SK-N-SH (cell line): Measurements from ENCODE around the gene IKZF4. TPM values are rescaled to one million over a fixed set of nuclear protein-coding genes. Genes with fewer than 3 reads are reported as not detected.
A peak's percentile ranks its signal among the peaks of the same experiment; 100 is the strongest.

ENCODE experiments used
- CTCF ChIA-PET: fragments of 300-600, 350-600 bp; formaldehyde crosslinking; extraction: SDS; loops from one replicate; lab custom pipeline; 2021; lab: Yijun Ruan, JAX
- POLR2A ChIA-PET: fragments of 350-600 bp; sonication (Branson Sonifier 250); formaldehyde crosslinking; extraction: SDS; loops from one replicate; lab custom pipeline; 2020; ENCODE audit warnings: antibody characterized with exemption, inconsistent platforms; lab: Yijun Ruan, JAX
- DNase-seq: peaks from one replicate; pipeline ENCODE4 v3.0.0; 2012
- H2AFZ ChIP-seq: fragments of 200-600 bp; sonication (generic); 2 replicates; pipeline ENCODE4 v1.8.1; 2016; ENCODE audit warnings: antibody characterized with exemption, mild to moderate bottlenecking, low read depth
- H3F3A ChIP-seq: fragments of 200-600 bp; sonication (generic); replicated peaks from 2 replicates; pipeline ENCODE3; 2016; ENCODE audit warnings: antibody characterized with exemption, mild to moderate bottlenecking; ENCODE audit not compliant: insufficient read depth
- H3K27ac ChIP-seq, 2 experiments: fragments of 200-500 bp in 1 of 2; fragments of 200-600 bp in 1 of 2; sonication (Bioruptor generic) in 1 of 2; sonication (generic), shearing (Covaris generic) in 1 of 2; 2 replicates each; pipeline versions ENCODE4 v1.5.1 to v1.6.1; 2014 to 2016; ENCODE audit warnings: low read depth in 2 of 2, inconsistent platforms in 1 of 2, low read length in 1 of 2, mild to moderate bottlenecking in 1 of 2, mixed read lengths in 1 of 2
- H3K27me3 ChIP-seq: fragments of 200-600 bp; sonication (generic), shearing (Covaris generic); 2 replicates; pipeline ENCODE4 v1.6.1; 2016; ENCODE audit warnings: mixed run types; ENCODE audit not compliant: insufficient read depth
- H3K36me3 ChIP-seq, 2 experiments: fragments of 200-500 bp in 1 of 2; fragments of 200-600 bp in 1 of 2; sonication (Bioruptor generic) in 1 of 2; sonication (generic) in 1 of 2; replicated peaks in 1 of 2; 2 replicates each; pipeline versions ENCODE3 to v1.5.1; 2014 to 2016; ENCODE audit warnings: low read length in 1 of 2, mild to moderate bottlenecking in 1 of 2; ENCODE audit not compliant: insufficient read depth in 2 of 2, control insufficient read depth in 1 of 2
- H3K4me1 ChIP-seq, 2 experiments: fragments of 200-500 bp in 1 of 2; fragments of 200-600 bp in 1 of 2; sonication (Bioruptor generic) in 1 of 2; sonication (generic), shearing (Covaris generic) in 1 of 2; 2 replicates each; pipeline versions ENCODE4 v1.5.1 to v1.6.1; 2014 to 2016; ENCODE audit warnings: low read depth in 1 of 2, low read length in 1 of 2, mixed run types in 1 of 2; ENCODE audit not compliant: insufficient read depth in 2 of 2, control insufficient read depth in 1 of 2
- H3K4me2 ChIP-seq: fragments of 200-600 bp; sonication (generic), shearing (Covaris generic); 2 replicates; pipeline ENCODE4 v1.6.1; 2017; ENCODE audit warnings: mixed run types
- H3K4me3 ChIP-seq, 2 experiments: fragments of 200-500 bp in 1 of 2; fragments of 200-600 bp in 1 of 2; sonication (Bioruptor generic) in 1 of 2; sonication (generic), shearing (Covaris generic) in 1 of 2; 2 replicates each; pipeline versions ENCODE4 v1.5.1 to v1.8.1; 2014 to 2016; ENCODE audit warnings: low read depth in 2 of 2, inconsistent platforms in 1 of 2, low read length in 1 of 2, mild to moderate bottlenecking in 1 of 2, mixed read lengths in 1 of 2, moderate library complexity in 1 of 2
- H3K79me2 ChIP-seq: fragments of 200-600 bp; sonication (generic); 2 replicates; pipeline ENCODE4 v1.8.1; 2017; ENCODE audit warnings: mild to moderate bottlenecking; ENCODE audit not compliant: insufficient read depth
- H3K9ac ChIP-seq: fragments of 200-600 bp; sonication (generic); 2 replicates; pipeline ENCODE4 v1.6.1; 2017; ENCODE audit warnings: mixed run types
- H3K9me2 ChIP-seq: fragments of 200-600 bp; sonication (generic); 2 replicates; pipeline ENCODE4 v1.6.1; 2017; ENCODE audit warnings: mixed run types
- H3K9me3 ChIP-seq: fragments of 200-600 bp; sonication (generic); 2 replicates; pipeline ENCODE4 v1.6.1; 2017; ENCODE audit warnings: mixed run types, mild to moderate bottlenecking, moderate library complexity
- H4K20me1 ChIP-seq: fragments of 200-600 bp; sonication (generic); 2 replicates; pipeline ENCODE4 v1.6.1; 2017; ENCODE audit warnings: mild to moderate bottlenecking, mixed run types; ENCODE audit not compliant: insufficient read depth
- CHD2 ChIP-seq: fragments of 150-350 bp; IDR thresholded peaks from 2 replicates; pipeline ENCODE4 v1.6.1; 2018; ENCODE audit warnings: low read length; ENCODE audit not compliant: partially characterized antibody
- ELF1 ChIP-seq: IDR thresholded peaks from 2 replicates; pipeline ENCODE4 v1.4.0; 2012
- EP300 ChIP-seq, 2 experiments: IDR thresholded peaks; 2 replicates each; pipeline versions ENCODE4 v1.4.0 to v1.6.1; 2012; ENCODE audit warnings: borderline replicate concordance in 1 of 2, low read depth in 1 of 2, low read length in 1 of 2
- FOSL2 ChIP-seq: IDR thresholded peaks from 2 replicates; pipeline ENCODE4 v1.4.0; 2012; ENCODE audit warnings: low read depth, mild to moderate bottlenecking, moderate library complexity, borderline replicate concordance
- FOXJ3 ChIP-seq: sonication (generic); formaldehyde crosslinking; IDR thresholded peaks from 2 replicates; pipeline ENCODE4 v1.5.1; 2020; ENCODE audit warnings: mild to moderate bottlenecking, missing genetic modification reagents
- GABPA ChIP-seq: IDR thresholded peaks from 2 replicates; pipeline ENCODE4 v1.4.0; 2012; ENCODE audit warnings: low read depth, mild to moderate bottlenecking
- GATA2 ChIP-seq: sonication (generic); formaldehyde crosslinking; IDR thresholded peaks from 2 replicates; pipeline ENCODE4 v1.5.0; 2020; ENCODE audit warnings: mild to moderate bottlenecking, missing genetic modification reagents
- JUND ChIP-seq: IDR thresholded peaks from 2 replicates; pipeline ENCODE4 v1.4.0; 2012
- MEF2A ChIP-seq: IDR thresholded peaks from 2 replicates; pipeline ENCODE4 v1.4.0; 2012; ENCODE audit warnings: low read depth, borderline replicate concordance
- MXI1 ChIP-seq: IDR thresholded peaks from 2 replicates; pipeline ENCODE4 v1.6.1; 2012; ENCODE audit warnings: mild to moderate bottlenecking, low read depth, low read length, improper control_type of control experiment
- NFIC ChIP-seq: IDR thresholded peaks from 2 replicates; pipeline ENCODE4 v1.4.0; 2012; ENCODE audit warnings: borderline replicate concordance
- NRF1 ChIP-seq: IDR thresholded peaks from 2 replicates; pipeline ENCODE4 v1.6.1; 2012; ENCODE audit warnings: low read depth, mild to moderate bottlenecking, low read length
- POLR2AphosphoS5 ChIP-seq: IDR thresholded peaks from 2 replicates; pipeline ENCODE4 v1.6.1; 2012; ENCODE audit warnings: low read depth, low read length
- RAD21 ChIP-seq: IDR thresholded peaks from 2 replicates; pipeline ENCODE4 v1.6.1; 2012; ENCODE audit warnings: mild to moderate bottlenecking, low read length
- RCOR1 ChIP-seq: fragments of 150-350 bp; IDR thresholded peaks from 2 replicates; pipeline ENCODE4 v1.6.1; 2017; ENCODE audit warnings: antibody characterized with exemption, low read length
- RFX5 ChIP-seq: IDR thresholded peaks from 2 replicates; pipeline ENCODE4 v1.6.1; 2012; ENCODE audit warnings: mild to moderate bottlenecking, improper control_type of control experiment, low read length
- RXRA ChIP-seq: IDR thresholded peaks from 2 replicates; pipeline ENCODE4 v1.4.0; 2012; ENCODE audit warnings: low read depth, mild to moderate bottlenecking, borderline replicate concordance
- SIN3A ChIP-seq: IDR thresholded peaks from 2 replicates; pipeline ENCODE4 v1.6.1; 2012; ENCODE audit warnings: low read depth, mild to moderate bottlenecking, low read length, moderate library complexity, borderline replicate concordance
- SMC3 ChIP-seq: IDR thresholded peaks from 2 replicates; pipeline ENCODE4 v1.6.1; 2012; ENCODE audit warnings: low read depth, low read length, improper control_type of control experiment
- TAF1 ChIP-seq: IDR thresholded peaks from 2 replicates; pipeline ENCODE4 v1.6.1; 2012; ENCODE audit warnings: low read depth, mild to moderate bottlenecking, low read length, moderate library complexity, borderline replicate concordance
- TCF12 ChIP-seq: IDR thresholded peaks from 2 replicates; pipeline ENCODE4 v1.4.0; 2012
- TEAD4 ChIP-seq: IDR thresholded peaks from 2 replicates; pipeline ENCODE4 v1.4.0; 2012; ENCODE audit warnings: mild to moderate bottlenecking, borderline replicate concordance; ENCODE audit not compliant: insufficient read depth
- YY1 ChIP-seq: IDR thresholded peaks from 2 replicates; pipeline ENCODE4 v1.4.0; 2012; ENCODE audit warnings: low read depth, mild to moderate bottlenecking
- WGBS: methylation state at CpG from one replicate; pipeline ENCODE4 v1.1.6; 2017; ENCODE audit warnings: low lambda C conversion rate; 5-methylcytosine and 5-hydroxymethylcytosine counted together
- polyA plus RNA-seq, 3 experiments: library from polyadenylated mRNA; depleted of rRNA; stranded (reverse); fragments of >200 nt; gene quantifications; 2 replicates each; pipeline ENCODE4 v1.2.3, GENCODE V29; 2012
- TF ChIP-seq, protein P1 (sequence below): IDR thresholded peaks from 2 replicates; pipeline ENCODE4 v1.6.1; 2012; ENCODE audit warnings: mild to moderate bottlenecking, low read depth, low read length, moderate library complexity
- TF ChIP-seq, protein P2 (sequence below): IDR thresholded peaks from 2 replicates; pipeline ENCODE4 v1.4.0; 2012; ENCODE audit warnings: low read depth
- TF ChIP-seq, protein P3 (sequence below): fragments of 150-350 bp; IDR thresholded peaks from 2 replicates; pipeline ENCODE4 v1.6.1; 2016; ENCODE audit warnings: mild to moderate bottlenecking, low read depth, low read length
- TF ChIP-seq, protein P4 (sequence below): fragments of 200-600 bp; sonication (generic); IDR thresholded peaks from 2 replicates; pipeline ENCODE4 v1.6.1; 2017; ENCODE audit warnings: antibody characterized with exemption, mild to moderate bottlenecking, moderate library complexity

IKZF4 gene
- polyA plus RNA-seq, 1 of the 3 experiments (the other 2 are of a cell fraction), result 3.9 TPM

DNA sequence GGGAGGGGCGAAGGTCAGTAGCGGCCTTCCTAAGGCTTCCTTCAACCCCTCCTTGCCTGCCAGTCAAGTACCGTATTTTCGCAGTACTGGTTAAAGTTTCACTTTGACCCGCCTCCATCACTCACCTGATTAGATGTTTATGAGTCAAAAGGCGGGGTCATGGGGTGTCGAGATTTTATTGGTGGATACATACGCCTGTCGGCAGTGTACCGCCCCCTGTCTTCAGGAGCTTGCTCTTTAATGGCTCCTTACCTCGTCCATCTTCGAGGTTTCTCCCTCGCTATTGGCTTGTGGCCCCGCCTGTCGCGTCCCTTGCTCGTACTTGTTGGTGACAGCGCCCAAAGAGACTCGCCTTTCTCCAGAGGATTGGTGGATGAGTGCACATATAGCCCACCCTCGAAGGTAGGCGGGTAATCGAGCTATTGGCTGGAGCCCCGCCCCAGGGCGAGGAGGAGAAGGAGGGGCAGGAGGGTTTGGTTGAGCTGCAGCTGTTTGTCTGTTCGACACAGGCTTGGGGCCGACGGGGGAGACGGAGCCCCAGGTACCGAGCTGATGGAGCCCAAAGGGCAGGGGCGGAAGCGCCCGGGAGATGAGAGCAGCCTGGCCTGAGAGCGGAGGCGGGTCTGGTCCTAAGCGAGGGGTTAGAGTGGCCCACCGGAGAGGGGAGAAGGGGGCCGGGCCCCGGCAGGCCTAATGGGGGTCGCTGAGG lies 47.1 kb upstream of the IKZF4 start, which contains the start of gene RAB5B:
Gene RAB5B, plus strand, starts transcription at position 480 of the 709 bp plus-strand sequence. CDS start 12,883 bp downstream, outside the sequence.
- peaks cover 55% of the 10 kb centered on the region for H3K79me2 ChIP-seq
- peaks cover 7% of the 10 kb centered on the region in 2 experiments; a peak in 3 of 4 replicates for H3K4me1 ChIP-seq
- ChIA-PET CTCF (interaction anchor here (0.6 to 2.8 kb wide), 11 partner anchors 11 to 294 kb away, joined by 3 to 28 read pairs (median 4); partner anchors contain the start of gene SUOX), POLR2A (interaction anchor here (0.6 to 2.1 kb wide), 15 partner anchors 9 to 327 kb away, joined by 3 to 15 read pairs (median 4); partner anchors contain the start of genes CS, DNAJC14, IKZF4 and ORMDL2)
- H3K36me3 ChIP-seq, result peaks cover 10 to 20% of the 10 kb centered on the region in 2 experiments
- peak; percentile 94 for DNase-seq
- no peaks in the 10 kb centered on the region for H3K9me3 ChIP-seq
- H3K9me2 ChIP-seq, result no peaks in the 10 kb centered on the region
- no peaks in the 10 kb centered on the region for H4K20me1 ChIP-seq
- peaks cover 18% of the 10 kb centered on the region for H3F3A ChIP-seq
- under 1% methylated on average over 34 of the region's 39 CpGs for WGBS
- H3K9ac ChIP-seq, result peak within 1 kb of the TSS; percentile 91
- H3K27me3 ChIP-seq, result no peaks in the 10 kb centered on the region
- H3K4me2 ChIP-seq, result peak within 1 kb of the TSS; percentile 85
- peak within 1 kb of the TSS; percentile 69 to 94 for H3K4me3 ChIP-seq
- H2AFZ ChIP-seq, result peak within 1 kb of the TSS; percentile 63
- H3K27ac ChIP-seq, result peak within 1 kb of the TSS; percentile 83 to 94
- TF ChIP-seq RAD21 (no peak), SMC3 (no peak), TCF12 (peak; percentile 38; the same call in 1 of the 2 replicates), EP300 (IDR thresholded peaks at IDR 0.05; ENCODE audit: borderline replicate concordance in 1 of 2, low read depth in 1 of 2, low read length in 1 of 2) (no peak), CHD2 (peak; percentile 98), SIN3A (peak; percentile 57; the same call in 1 of the 2 replicates), RXRA (no peak), POLR2AphosphoS5 (peak; percentile 77), FOSL2 (no peak), MEF2A (no peak), FOXJ3 (CRISPR knock-in tag) (no peak; the same call in 1 of the 2 replicates), NRF1 (no peak), YY1 (peak; percentile 44; the same call in 1 of the 2 replicates), ELF1 (no peak; the same call in none of the 2 replicates), RFX5 (peak; percentile 55; the same call in 1 of the 2 replicates), GABPA (peak; percentile 55), JUND (no peak; the same call in 1 of the 2 replicates), GATA2 (no peak), RCOR1 (no peak), TEAD4 (no peak), TAF1 (peak; percentile 78), MXI1 (peak; percentile 78), NFIC (no peak)
- TF ChIP-seq, protein P1, sequence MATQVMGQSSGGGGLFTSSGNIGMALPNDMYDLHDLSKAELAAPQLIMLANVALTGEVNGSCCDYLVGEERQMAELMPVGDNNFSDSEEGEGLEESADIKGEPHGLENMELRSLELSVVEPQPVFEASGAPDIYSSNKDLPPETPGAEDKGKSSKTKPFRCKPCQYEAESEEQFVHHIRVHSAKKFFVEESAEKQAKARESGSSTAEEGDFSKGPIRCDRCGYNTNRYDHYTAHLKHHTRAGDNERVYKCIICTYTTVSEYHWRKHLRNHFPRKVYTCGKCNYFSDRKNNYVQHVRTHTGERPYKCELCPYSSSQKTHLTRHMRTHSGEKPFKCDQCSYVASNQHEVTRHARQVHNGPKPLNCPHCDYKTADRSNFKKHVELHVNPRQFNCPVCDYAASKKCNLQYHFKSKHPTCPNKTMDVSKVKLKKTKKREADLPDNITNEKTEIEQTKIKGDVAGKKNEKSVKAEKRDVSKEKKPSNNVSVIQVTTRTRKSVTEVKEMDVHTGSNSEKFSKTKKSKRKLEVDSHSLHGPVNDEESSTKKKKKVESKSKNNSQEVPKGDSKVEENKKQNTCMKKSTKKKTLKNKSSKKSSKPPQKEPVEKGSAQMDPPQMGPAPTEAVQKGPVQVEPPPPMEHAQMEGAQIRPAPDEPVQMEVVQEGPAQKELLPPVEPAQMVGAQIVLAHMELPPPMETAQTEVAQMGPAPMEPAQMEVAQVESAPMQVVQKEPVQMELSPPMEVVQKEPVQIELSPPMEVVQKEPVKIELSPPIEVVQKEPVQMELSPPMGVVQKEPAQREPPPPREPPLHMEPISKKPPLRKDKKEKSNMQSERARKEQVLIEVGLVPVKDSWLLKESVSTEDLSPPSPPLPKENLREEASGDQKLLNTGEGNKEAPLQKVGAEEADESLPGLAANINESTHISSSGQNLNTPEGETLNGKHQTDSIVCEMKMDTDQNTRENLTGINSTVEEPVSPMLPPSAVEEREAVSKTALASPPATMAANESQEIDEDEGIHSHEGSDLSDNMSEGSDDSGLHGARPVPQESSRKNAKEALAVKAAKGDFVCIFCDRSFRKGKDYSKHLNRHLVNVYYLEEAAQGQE, result no peak
- TF ChIP-seq, protein P2, sequence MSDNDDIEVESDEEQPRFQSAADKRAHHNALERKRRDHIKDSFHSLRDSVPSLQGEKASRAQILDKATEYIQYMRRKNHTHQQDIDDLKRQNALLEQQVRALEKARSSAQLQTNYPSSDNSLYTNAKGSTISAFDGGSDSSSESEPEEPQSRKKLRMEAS, result peak; percentile 59; the same call in 1 of the 2 replicates
- TF ChIP-seq, protein P3, sequence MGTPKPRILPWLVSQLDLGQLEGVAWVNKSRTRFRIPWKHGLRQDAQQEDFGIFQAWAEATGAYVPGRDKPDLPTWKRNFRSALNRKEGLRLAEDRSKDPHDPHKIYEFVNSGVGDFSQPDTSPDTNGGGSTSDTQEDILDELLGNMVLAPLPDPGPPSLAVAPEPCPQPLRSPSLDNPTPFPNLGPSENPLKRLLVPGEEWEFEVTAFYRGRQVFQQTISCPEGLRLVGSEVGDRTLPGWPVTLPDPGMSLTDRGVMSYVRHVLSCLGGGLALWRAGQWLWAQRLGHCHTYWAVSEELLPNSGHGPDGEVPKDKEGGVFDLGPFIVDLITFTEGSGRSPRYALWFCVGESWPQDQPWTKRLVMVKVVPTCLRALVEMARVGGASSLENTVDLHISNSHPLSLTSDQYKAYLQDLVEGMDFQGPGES, result peak; percentile 95
- TF ChIP-seq, protein P4, sequence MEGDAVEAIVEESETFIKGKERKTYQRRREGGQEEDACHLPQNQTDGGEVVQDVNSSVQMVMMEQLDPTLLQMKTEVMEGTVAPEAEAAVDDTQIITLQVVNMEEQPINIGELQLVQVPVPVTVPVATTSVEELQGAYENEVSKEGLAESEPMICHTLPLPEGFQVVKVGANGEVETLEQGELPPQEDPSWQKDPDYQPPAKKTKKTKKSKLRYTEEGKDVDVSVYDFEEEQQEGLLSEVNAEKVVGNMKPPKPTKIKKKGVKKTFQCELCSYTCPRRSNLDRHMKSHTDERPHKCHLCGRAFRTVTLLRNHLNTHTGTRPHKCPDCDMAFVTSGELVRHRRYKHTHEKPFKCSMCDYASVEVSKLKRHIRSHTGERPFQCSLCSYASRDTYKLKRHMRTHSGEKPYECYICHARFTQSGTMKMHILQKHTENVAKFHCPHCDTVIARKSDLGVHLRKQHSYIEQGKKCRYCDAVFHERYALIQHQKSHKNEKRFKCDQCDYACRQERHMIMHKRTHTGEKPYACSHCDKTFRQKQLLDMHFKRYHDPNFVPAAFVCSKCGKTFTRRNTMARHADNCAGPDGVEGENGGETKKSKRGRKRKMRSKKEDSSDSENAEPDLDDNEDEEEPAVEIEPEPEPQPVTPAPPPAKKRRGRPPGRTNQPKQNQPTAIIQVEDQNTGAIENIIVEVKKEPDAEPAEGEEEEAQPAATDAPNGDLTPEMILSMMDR, result no peak
